ENCODE results near the gene C18orf32.
A peak's percentile ranks its signal among the peaks of the same experiment; 100 is the strongest.
"Not testable (repeated sequence)": the region's sequence is repeated elsewhere in the genome, so short reads cannot be mapped to it uniquely, and the experiment has no call there.

Gene C18orf32

DNA sequence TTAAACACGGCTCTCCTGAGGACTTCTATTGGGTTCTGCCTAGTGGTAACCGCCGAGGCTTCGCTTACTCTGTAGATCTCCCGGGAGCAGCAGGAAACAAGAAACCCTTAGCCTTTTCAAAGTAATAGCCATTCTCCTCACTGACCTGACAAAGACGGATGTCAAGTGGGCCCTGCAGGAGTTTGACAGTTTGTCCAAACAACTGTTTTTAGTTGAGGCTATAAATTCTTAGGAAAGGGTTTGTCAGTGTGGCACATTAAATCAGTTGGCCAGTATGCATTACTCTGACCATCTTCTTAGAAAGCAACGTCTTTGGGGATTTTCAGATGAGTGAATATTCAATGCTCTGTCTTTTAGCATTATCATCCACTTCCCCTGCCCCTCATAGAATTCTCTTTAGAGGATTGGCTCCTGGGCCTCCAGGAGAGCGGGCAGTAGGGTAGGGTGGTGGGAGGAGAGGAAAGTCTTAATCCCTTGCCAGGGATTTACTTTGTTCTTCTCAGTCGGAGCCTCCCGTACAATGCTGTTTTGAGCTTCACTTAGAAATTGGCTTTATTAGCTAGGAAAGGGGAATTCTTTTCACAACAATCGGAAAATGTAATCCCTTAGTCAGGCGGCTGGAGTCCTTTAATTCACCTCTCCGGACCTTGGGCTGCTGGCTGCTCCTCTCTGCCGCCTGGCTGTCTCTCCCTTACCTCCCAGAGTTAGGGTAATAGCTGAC lies 13.3 kb upstream of the C18orf32 start:
- DNase-seq (ENCODE audit: low read depth), result no peak

DNA sequence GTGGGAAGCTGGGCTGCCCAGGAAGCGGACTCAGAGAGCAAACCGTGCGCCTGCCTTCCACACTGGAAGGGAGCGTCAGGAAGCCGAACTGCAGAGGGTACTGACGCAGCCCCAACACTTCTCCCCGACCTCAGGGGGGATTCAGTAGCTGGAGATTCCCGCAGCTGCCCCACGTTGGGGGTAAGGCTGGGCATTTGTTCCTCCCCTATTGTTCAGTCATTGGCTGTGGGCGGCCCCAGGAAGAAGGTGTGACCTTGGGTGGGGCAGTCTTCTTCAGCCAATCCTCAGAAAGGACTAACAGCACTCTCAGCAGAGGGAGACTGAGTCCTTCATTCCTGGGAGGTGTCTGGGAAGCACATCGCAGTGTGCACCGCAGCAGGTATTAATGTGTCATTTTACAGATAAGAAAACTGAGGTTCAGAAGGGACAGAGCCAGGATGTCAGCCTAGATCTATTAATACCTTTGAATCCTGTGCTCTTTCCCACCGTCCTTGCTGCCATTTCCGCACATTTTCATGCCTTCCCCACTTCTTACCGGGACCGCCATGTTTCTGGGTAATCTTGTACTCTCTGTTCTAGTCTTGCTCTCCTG lies 12.1 kb upstream of the C18orf32 start:
- DNase-seq (ENCODE audit: low read depth), result no peak

DNA sequence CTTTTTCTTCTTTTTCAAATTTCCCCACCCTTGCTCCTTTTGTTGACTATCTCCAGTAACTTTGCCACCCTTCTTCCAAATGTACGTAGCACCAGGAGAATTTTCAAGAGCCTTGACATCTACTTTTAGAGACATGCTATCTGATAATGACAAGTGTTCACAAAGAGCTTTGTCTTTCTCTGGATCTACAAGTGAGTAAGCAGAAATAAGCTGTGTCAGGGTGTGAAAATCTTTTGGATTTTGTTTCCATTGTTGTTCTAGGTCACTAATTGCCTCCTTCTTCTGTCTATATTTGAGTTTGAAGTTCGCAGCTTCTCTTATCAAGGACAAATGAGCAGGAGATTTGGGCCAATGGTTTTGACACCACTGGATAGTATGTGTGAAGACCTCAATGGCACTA lies 8.4 kb upstream of the C18orf32 start:
- DNase-seq (ENCODE audit: low read depth), result no peak

DNA sequence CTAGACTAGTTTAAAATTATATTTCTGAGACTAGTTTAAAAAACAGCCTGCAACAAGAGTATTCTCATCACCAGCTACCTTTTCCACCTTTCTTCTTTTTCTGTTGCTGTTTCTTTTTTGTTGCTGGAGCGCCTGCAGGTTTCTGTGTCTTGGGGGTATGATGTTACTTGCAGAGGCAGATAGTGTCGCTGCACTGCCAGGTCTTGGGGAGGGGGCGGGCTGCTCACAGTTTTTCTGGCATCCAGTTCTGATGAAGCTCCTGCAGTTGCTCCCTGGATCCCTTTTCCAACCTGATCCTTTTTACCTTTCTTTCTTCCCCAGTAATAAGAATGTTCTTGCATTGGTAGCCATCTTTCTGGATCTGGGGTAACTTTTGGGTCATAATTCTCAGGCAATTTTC lies 8.0 kb upstream of the C18orf32 start:
- DNase-seq (ENCODE audit: low read depth), result no peak

DNA sequence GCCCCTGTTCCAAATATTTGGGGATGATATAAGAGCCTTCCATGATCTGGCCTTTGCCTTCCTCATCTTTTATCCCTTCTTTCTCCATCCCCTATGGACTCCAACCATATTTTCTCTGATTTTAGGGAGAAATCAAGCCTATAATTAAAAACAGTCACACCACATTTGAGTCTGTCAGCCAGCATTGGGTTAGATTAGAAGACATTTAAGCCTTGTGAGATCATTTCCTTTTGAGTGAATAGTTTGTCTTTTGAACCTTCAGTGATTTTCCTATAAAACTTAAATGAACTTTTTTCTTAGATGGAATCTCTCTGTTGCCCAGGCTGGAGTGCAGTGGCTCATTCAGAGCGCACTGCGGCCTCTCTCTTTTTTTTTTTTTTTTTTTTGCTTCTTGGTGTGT lies 7.6 kb upstream of the C18orf32 start:
- DNase-seq (ENCODE audit: low read depth), result no peak

DNA sequence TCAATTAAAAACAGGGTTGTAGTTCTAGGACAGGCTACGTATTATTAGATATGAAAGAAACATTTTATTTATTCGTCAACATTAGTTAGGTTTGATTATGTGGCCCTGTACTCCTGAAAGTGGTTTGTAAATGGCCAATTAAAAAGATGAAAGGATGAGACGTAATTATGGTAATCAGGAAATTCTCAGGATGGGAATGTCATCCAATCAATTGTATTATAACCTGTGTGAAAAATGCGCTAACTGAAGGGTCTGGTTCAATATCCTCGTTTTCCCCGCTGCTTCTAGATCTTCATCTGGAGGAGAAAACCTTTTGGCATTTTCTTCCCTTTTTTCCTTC lies 5.6 kb upstream of the C18orf32 start:
- DNase-seq (ENCODE audit: low read depth), result no peak

DNA sequence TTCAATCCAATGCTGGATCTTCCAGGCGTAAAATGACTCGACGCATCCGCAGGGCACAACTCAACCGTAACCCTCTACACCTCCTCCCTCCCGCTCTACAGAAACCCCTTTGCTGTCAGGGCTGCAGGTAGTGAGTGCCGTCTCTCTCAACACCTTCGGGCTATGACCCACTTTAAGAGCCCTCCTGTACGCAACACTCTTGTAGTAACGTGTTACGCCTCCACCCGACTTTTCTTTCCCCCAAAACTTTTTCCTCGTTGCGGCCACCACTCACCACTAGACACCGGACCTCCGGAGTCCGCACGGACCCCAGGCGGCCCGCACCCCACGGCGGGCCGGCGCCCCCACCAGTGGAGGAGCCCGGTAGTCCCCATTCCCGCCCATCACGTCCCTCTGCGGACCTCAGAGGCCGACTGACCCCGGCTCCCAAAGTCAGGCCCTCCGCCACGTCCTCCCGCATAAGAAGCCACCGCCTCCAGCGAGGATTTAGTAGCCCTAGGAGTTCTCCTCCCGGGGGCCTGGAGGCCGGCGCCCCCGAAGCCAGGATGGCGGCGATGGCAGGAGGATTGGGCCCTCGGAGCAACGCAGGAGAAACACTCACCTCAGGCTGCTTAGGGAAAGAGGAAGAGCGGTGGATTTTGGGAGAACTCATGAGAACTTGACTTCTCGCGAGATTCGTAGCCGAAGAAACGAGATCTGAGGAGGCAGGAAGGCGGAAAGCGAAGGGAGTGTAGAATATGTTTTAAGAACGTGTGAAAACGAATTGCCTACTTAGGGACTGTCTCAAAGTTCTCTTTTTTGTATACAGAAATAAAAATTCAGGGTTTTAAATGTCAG lies 5.0 kb upstream of the C18orf32 start, which contains the start of gene RPL17:
RPL17 (minus strand) TSS at position 609 of the 837 bp plus-strand sequence.
- DNase-seq (ENCODE audit: low read depth), result peak; percentile 66

DNA sequence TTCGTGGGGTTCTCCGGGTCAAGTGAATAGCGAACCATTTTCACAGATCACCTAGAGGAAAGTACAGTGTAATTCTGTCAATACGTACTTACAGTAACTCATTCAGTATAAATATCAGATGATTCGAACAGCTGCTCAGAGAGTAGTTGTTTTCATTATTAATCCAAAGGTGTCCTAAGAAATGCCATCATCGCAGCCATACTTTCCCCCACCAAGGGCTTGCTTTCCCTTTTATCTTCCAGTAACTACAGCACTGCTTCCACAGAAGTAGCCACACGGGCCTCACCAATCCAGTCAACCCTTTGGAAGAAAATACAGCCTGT lies 4.5 kb upstream of the C18orf32 start:
- DNase-seq (ENCODE audit: low read depth), result no peak

DNA sequence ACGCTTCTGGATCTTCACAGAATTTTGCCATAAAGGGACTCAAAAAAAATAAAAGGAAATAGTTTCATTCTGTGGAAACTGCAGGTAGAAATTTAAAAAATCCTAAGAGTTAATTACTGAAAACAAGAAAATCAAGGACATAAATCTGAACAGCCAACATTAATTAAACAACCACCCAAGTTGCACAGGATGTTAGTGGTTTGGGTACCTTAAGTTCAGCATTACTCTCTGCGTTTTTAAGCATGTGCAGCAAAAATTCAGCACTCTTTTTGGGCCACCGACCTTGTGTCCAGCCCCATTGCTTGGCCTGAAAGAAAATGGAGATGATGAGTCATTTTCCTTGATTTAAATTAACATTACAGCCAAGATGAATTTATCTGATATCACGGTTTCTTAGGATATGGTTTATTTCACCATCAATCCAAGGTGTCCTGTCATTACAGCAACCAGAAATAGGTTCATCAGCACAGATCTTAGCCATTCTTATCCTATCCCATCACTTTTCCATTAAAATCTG lies 3.3 kb upstream of the C18orf32 start:
- DNase-seq (ENCODE audit: low read depth), result no peak

DNA sequence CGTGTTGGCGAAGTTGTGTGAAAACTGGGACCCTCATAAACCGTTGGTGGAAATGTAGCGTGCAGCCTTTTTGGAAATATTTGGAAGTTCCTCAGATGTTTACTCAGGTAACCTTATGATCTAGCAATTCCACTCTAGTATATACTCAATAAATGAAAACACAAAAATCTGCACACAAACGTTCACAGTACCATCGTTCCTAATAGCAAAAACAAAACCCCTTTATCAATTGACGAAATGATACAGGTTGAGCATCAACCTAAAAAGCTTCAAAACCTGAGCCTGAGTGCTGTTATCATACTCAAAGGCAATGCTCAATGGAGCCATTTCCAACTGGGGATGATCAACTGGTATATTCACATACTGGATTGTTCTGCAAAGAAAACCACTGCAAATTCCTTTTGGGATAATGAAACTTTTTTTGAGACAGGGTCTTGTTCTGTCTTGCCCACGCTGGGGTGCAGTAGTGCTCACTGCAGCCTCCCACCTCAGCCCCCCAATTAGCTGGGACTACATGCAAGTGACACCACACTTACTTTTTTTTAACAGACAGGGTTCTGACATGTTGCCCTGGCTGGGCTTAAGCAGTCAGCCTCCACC lies 777 bp upstream of the C18orf32 start:
- DNase-seq (ENCODE audit: low read depth), result no peak

DNA sequence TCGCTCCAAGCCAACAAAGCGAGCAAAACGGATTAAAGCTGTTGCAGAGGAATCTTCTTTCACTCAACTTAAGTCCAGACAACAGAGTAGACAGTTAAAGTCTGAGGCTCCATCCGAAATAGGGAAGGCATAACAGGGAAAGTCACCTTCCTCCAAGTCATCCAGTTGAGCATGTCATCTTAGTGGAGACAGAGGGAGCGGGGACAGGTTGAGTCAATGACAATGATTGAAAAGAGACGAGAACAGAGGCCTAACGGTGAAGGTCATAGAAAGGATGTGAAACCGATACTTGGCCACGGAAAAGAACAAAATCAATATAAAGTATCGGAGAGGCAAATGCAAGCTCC lies 455 bp downstream of the C18orf32 start:
- no peak for DNase-seq (ENCODE audit: low read depth)

DNA sequence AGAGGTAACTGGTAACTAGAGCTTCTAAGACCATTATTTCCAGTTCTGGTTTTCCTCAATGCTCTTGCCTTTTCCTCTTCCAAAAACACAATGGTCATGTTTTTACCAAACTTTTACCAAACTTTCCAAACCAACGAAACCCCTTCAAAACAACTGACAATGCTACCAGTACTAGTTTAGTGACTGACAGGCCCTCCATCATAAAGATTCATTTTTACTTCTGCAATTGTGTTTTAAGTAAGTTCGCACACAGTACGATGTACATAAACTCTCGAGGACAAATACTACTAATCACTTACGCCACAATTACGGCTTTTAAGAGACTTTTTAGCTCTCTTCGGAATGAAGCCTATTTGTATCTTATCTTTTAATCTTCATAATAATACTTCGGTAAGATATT lies 900 bp downstream of the C18orf32 start:
- no peak for DNase-seq (ENCODE audit: low read depth)

DNA sequence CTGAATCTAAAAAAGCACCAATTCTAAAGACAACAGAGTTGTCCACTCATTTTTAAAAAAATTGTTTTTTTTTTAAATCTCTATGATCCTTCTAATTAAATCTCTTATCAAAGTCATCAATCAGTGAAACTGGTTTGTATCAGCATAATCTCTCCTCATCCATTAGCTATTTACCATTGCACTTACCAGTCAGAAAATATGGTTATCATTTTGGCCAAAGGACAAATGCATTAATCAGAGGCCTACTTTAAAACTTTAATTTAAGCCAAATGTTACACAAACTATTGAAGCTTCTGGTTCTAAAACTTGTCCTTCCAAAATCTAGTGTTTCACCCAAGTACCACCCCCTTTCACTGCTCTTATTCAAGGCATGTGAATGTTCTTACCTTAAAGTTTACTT lies 3.8 kb downstream of the C18orf32 start:
- DNase-seq (ENCODE audit: low read depth), result no peak

DNA sequence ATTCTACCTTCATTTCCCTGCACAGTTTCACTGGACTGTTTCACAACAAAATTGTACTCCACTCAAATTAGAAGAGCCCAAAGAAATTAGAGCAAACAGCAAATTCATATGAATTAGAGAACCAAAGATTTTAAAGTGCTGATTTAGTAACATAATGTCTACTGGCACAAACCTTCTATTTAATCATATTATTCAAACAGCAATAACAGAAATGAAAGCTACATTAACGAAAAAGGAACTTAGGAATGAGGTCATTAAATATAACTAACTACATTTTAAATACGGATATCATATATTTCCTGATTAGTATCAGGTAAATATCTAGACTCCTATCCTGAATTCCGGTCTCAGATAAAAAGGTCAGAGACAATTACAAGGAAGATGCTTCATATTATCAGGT lies 5.1 kb downstream of the C18orf32 start:
- no peak for DNase-seq (ENCODE audit: low read depth)

DNA sequence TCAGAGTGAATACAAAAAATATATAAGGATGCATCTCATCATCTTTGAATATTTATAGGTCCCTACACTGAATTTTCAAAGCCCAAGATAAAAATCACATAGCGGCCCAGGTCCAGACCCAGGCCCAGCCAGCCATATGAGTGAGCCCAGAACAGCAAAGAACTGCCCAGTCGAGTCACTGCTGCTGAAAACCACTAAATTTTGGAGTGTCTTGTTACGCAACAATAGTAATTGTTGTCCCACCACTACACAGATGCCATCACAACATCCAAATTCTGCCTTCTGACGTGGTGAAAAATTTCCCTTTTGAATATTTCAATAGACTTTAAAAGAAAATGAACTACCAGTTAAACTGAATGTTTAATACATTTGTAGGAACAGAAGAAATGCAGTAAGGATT lies 5.7 kb downstream of the C18orf32 start:
- no peak for DNase-seq (ENCODE audit: low read depth)

DNA sequence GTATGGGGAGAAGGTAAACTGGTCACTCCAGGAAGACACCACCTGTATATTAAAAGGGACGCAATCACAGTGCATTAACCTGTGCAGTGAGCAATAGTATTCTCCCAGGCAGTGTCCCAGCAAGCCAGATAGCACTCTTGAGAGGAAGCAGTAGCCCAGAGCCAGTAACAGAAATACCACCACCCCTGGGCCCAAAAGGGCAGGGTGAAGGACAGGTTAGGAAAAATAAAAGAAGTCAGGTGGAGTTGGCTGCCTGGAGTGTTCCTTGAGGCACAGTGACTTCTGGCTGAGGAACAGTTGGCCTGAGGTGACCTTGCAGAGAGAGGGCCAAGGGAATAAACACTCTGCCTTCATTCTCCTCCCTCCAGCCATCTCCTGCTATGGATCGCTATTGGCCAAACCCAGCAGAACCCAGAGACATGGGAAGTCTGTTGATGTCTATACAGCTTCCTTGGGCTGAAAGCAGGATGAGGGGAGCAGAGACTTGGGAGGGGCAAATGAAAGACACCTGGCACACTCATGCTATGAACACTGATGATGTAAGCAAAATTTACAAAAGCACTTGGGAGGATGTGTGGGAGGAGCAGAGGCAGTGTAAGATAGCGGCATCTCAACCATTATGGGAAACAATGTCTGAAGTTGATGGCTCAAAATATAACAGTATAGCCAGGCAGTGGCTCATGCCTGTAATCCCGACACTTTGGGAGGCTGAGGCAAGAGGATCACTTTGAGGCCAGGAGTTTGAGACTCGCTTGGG lies 7.5 kb downstream of the C18orf32 start:
- DNase-seq (ENCODE audit: low read depth), result no peak

DNA sequence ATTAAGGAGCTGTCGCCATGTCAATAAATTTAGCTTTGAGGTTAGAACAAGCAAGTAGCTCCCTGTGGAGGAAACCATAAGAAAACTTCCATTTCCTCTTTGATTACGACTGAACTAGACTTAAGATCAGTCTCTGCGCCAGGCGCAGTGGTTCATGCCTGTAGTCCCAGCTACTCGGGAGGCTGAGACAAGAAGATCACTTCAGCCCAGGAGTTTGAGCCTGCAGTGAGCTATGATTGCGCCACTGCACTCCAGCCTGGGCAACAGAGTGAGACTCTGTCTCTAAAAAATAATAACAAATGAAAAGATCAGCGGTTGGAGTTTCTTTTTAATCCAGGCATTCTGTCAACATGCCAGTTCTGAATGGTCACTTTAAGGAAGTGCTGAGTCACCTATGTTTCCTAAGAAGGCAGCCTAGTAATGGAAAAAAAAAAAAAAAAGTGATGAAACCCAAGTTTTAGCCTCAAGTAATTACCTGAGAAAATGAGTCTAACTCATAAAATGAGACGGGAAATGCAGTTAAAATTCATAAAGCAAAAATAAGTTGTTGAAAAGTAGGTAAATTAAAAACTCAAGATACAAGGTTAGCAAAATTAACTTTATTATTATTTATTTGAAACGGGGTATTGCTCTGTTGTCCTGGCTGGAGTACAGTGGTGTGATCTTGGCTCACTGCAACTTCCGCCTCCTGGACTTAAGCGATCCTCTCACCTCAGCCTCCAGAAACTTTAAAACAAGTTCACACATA lies 10.2 kb downstream of the C18orf32 start:
- DNase-seq (ENCODE audit: low read depth), result no peak

DNA sequence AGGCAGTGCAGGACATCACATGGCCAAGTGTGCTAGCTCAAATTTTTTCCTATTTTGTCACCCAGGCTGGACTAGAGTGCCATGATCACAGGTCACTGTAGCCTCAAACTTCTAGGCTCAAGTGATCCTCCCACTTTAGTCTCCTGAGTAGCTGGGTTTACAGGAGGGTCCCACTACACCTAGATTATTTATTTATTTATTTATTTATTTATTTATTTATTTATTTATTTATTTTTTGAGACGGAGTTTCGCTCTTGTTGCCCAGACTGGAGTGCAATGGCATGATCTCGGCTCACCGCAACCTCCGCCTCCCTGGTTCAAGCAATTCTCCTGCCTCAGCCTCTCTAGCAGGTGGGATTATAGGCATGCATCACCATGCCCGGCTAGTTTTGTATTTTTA lies 12.1 kb downstream of the C18orf32 start:
- not testable (repeated sequence) for DNase-seq (ENCODE audit: low read depth)

DNA sequence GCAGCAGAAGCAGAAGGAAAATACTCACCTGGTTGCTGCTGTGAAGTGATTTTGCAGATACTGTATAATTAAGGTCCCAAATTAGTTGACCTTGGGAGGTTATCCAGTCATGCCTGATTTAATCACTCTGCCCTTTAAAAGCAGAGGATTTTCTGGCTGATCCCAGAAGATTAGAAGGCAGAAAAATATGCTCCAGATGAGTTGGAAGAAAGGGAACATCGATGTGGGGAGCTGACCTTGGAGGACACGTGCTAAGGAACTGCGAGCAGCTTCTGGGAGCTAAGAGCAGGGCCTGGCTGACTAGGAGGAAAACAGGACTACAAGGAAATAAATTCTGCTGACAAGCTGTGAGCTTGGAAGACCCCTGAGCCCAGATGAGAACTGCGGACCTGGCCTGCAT lies 13.3 kb downstream of the C18orf32 start:
- no peak for DNase-seq (ENCODE audit: low read depth)

DNA sequence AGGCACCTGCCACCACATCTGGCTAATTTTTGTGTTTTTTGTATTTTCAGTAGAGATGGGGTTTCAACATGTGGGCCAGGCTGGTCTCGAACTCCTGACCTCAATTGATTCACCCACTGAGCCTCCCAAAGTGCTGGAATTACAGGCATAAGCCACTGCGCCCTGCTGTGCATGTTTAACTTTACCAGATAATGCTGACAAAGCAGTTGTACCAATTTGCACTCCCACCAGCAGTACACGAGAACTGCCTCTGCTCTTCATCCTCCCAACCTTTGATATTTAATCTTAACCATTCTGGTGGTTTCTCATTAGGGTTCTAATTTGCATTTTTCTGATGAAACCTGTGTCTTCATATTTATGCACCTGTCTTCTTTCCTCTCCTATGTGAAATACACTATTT lies 14.6 kb downstream of the C18orf32 start:
- DNase-seq (ENCODE audit: low read depth), result no peak

DNA sequence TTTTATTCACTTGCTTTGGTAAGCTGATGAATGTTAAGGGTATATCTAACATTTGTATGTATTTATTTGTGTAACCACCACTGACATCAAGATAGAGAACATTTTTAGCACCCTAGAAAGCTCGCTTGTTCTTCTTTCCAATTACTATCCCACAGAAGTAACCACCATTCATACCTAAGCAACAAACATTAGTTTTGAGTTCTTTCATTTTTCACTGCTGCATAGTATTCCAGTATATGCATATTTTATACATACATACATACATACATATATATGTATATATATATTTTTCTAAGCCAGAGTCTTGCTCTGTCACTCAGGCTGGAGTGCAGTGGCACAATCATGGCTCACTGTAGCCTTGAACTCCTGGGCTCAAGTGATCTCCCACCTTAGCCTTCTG lies 15.5 kb downstream of the C18orf32 start:
- no peak for DNase-seq (ENCODE audit: low read depth)

All from stimulated activated CD8-positive, alpha-beta memory T cell treated with anti-CD3 and anti-CD28 coated beads, Interleukin-12 subunit alpha, Interleukin-12 subunit beta, amount 100 ng/mL, for 4 hours (primary cell).